Loucy (cell line): ENCODE data around the gene TRMT61A.

ENCODE experiments used
- H2AFZ ChIP-seq: fragments of 200-600 bp; sonication (generic); 2 replicates; pipeline ENCODE4 v1.6.0; 2016; ENCODE audit warnings: antibody characterized with exemption, mild to moderate bottlenecking, low read length, moderate library complexity
- H3F3A ChIP-seq: fragments of 200-600 bp; 2 replicates; pipeline ENCODE4 v1.6.0; 2016; ENCODE audit warnings: antibody characterized with exemption, low read depth, mild to moderate bottlenecking
- H3K27me3 ChIP-seq: fragments of 200-600 bp; sonication (generic); 2 replicates; pipeline ENCODE4 v1.6.1; 2014; ENCODE audit warnings: low read length, mild to moderate bottlenecking; ENCODE audit not compliant: insufficient read depth, poor library complexity, severe bottlenecking
- H3K36me3 ChIP-seq: fragments of 200-600 bp; sonication (generic); 2 replicates; pipeline ENCODE4 v1.6.1; 2016; ENCODE audit warnings: low read length; ENCODE audit not compliant: insufficient read depth
- H3K4me1 ChIP-seq: fragments of 200-600 bp; sonication (generic); 2 replicates; pipeline ENCODE4 v1.5.1; 2014; ENCODE audit warnings: low read length, mild to moderate bottlenecking; ENCODE audit not compliant: insufficient read depth, poor library complexity, severe bottlenecking
- H3K4me2 ChIP-seq: fragments of 200-600 bp; sonication (generic); 2 replicates; pipeline ENCODE4 v1.6.0; 2014; ENCODE audit warnings: antibody characterized with exemption, low read length, low read depth, mild to moderate bottlenecking; ENCODE audit not compliant: poor library complexity, severe bottlenecking
- H3K4me3 ChIP-seq: fragments of 200-600 bp; sonication (generic); 2 replicates; pipeline ENCODE4 v1.5.1; 2014; ENCODE audit warnings: low read length, mild to moderate bottlenecking, mixed read lengths; ENCODE audit not compliant: poor library complexity, severe bottlenecking
- H3K79me2 ChIP-seq: fragments of 200-600 bp; sonication (generic); 2 replicates; pipeline ENCODE4 v1.6.1; 2014; ENCODE audit warnings: low read length; ENCODE audit not compliant: insufficient read depth
- H3K9ac ChIP-seq: fragments of 200-600 bp; sonication (generic); 2 replicates; pipeline ENCODE4 v1.6.0; 2014; ENCODE audit warnings: mild to moderate bottlenecking, low read depth, low read length, moderate library complexity; ENCODE audit not compliant: poor library complexity, severe bottlenecking
- H3K9me2 ChIP-seq: fragments of 200-600 bp; sonication (generic); replicated peaks from 2 replicates; pipeline ENCODE4 v1.6.1; 2016; ENCODE audit warnings: low read depth, low read length, mixed read lengths
- H3K9me3 ChIP-seq: fragments of 200-600 bp; sonication (generic); 2 replicates; pipeline ENCODE4 v1.6.1; 2014; ENCODE audit warnings: mild to moderate bottlenecking, antibody characterized with exemption, low read length, low read depth; ENCODE audit not compliant: insufficient read depth
- H4K20me1 ChIP-seq: fragments of 200-600 bp; sonication (generic); 2 replicates; pipeline ENCODE4 v1.6.0; 2014; ENCODE audit warnings: antibody characterized with exemption, low read length, mild to moderate bottlenecking; ENCODE audit not compliant: insufficient read depth, poor library complexity, severe bottlenecking
- CTCF ChIP-seq: fragments of 200-600 bp; sonication (generic); conservative IDR thresholded peaks from 2 replicates; pipeline ENCODE4 v1.5.1; 2014; ENCODE audit warnings: mild to moderate bottlenecking, antibody characterized with exemption, low read length
- EZH2phosphoT487 ChIP-seq: fragments of 200-600 bp; IDR thresholded peaks from 2 replicates; pipeline ENCODE4 v1.6.1; 2018; ENCODE audit warnings: antibody characterized with exemption, mild to moderate bottlenecking, moderate library complexity, borderline replicate concordance

TRMT61A gene

GRCh38 chr14:103485504-103485903 is 43.5 kb upstream of the TRMT61A start:
- Histone ChIP-seq H3K9ac (no peak overlapping the region), H3K9me2 (no peaks in the 10 kb centered on the region), H3K27me3 (no peaks in the 10 kb centered on the region), H3K36me3 (peaks cover 43% of the 10 kb centered on the region), H3K9me3 (no peaks in the 10 kb centered on the region), H3K4me3 (no peak overlapping the region), H3K79me2 (no peaks in the 10 kb centered on the region), H3F3A (no peaks in the 10 kb centered on the region), H2AFZ (no peak overlapping the region), H4K20me1 (no peaks in the 10 kb centered on the region), H3K4me1 (peaks cover 10% of the 10 kb centered on the region), H3K4me2 (no peak overlapping the region)
- TF ChIP-seq CTCF (no peak), EZH2phosphoT487 (no peak)

DNA sequence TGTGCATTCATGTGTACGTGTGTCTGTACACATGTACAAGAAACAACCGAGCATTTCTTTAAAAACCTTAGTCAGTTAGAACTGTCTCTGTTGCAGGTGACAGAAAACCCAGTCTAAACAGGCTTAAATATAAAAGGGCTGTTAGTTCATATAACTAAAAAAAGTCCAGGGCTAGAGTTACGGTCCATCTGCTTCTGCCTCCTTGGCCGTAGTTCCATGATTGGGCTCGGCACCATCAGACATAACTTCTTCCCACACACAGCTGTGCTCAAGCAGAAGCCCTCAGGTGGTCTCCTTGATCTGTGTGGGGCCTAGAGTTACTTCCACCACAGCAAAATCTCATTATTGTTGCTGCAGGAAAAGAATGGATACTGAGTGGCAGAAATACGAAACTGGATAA is 40.9 kb upstream of the TRMT61A start:
- no peaks in the 10 kb centered on the region for H3K9me2 ChIP-seq
- H3K79me2 ChIP-seq = no peaks in the 10 kb centered on the region
- H3K4me1 ChIP-seq = no peaks in the 10 kb centered on the region
- H3K4me2 ChIP-seq = no peak overlapping the region
- TF ChIP-seq EZH2phosphoT487 (no peak), CTCF (no peak)
- no peaks in the 10 kb centered on the region for H4K20me1 ChIP-seq
- peaks cover 53% of the 10 kb centered on the region for H3K36me3 ChIP-seq
- no peak overlapping the region for H2AFZ ChIP-seq
- H3K4me3 ChIP-seq = no peak overlapping the region
- H3K9me3 ChIP-seq = no peaks in the 10 kb centered on the region
- H3K27me3 ChIP-seq = no peaks in the 10 kb centered on the region
- no peak overlapping the region for H3K9ac ChIP-seq
- H3F3A ChIP-seq = no peaks in the 10 kb centered on the region

GRCh38 chr14:103488960-103489359 is 40.0 kb upstream of the TRMT61A start:
- TF ChIP-seq EZH2phosphoT487 (no peak), CTCF (no peak)
- Histone ChIP-seq H3K4me1 (no peaks in the 10 kb centered on the region), H3K79me2 (no peaks in the 10 kb centered on the region), H3K36me3 (peaks cover 52% of the 10 kb centered on the region), H3K9ac (no peak overlapping the region), H3K9me3 (no peaks in the 10 kb centered on the region), H3K27me3 (no peaks in the 10 kb centered on the region), H4K20me1 (no peaks in the 10 kb centered on the region), H3F3A (no peaks in the 10 kb centered on the region), H2AFZ (no peak overlapping the region), H3K4me3 (no peak overlapping the region), H3K4me2 (no peak overlapping the region), H3K9me2 (no peaks in the 10 kb centered on the region)
